Activated T-helper 1 cell treated with Interleukin-2 at 50 U/mL for 16 hours (primary cell): ENCODE results near the gene KRT6B.
"Not testable (repeated sequence)": the region's sequence is repeated elsewhere in the genome, so short reads cannot be mapped to it uniquely, and the experiment has no call there.

ENCODE experiments used
- DNase-seq: peaks from one replicate; pipeline ENCODE4 v3.0.0-alpha.2; 2020; ENCODE audit warnings: low read depth

KRT6B gene

GRCh38 chr12:52469853-52470252, 17.9 kb upstream of the KRT6B start:
- DNase-seq = no peak

GRCh38 chr12:52464897-52465296, 13.0 kb upstream of the KRT6B start:
- no peak for DNase-seq

- no peak for DNase-seq
Observed at GRCh38 chr12:52461693-52462092, 9.7 kb upstream of the KRT6B start.

- no peak for DNase-seq
Observed at GRCh38 chr12:52458861-52459260, 6.9 kb upstream of the KRT6B start.

- no peak for DNase-seq
Observed at GRCh38 chr12:52455821-52456220, 3.9 kb upstream of the KRT6B start.

- no peak for DNase-seq
Observed at GRCh38 chr12:52454411-52455201, 2.7 kb upstream of the KRT6B start.

GRCh38 chr12:52448228-52448627, 3.7 kb downstream of the KRT6B start:
- DNase-seq = no peak

GRCh38 chr12:52447196-52447595, 4.8 kb downstream of the KRT6B start:
- DNase-seq = not testable (repeated sequence)

GRCh38 chr12:52446367-52447045, 5.4 kb downstream of the KRT6B start:
- no peak for DNase-seq

- no peak for DNase-seq
Observed at GRCh38 chr12:52445876-52446275, 6.1 kb downstream of the KRT6B start.

- no peak for DNase-seq
Observed at GRCh38 chr12:52444647-52445595, 7.0 kb downstream of the KRT6B start.

GRCh38 chr12:52443966-52444365, 8.0 kb downstream of the KRT6B start:
- no peak for DNase-seq

- no peak for DNase-seq
Observed at GRCh38 chr12:52442600-52443061, 9.3 kb downstream of the KRT6B start.

GRCh38 chr12:52441320-52441911, 10.5 kb downstream of the KRT6B start:
- no peak for DNase-seq

- no peak for DNase-seq
Observed at GRCh38 chr12:52440821-52441319, 11.1 kb downstream of the KRT6B start.

- no peak for DNase-seq
Observed at GRCh38 chr12:52439845-52440244, 12.1 kb downstream of the KRT6B start.

- no peak for DNase-seq
Observed at GRCh38 chr12:52439420-52439819, 12.5 kb downstream of the KRT6B start.

GRCh38 chr12:52438305-52439301, 13.3 kb downstream of the KRT6B start:
- no peak for DNase-seq

- DNase-seq = no peak
Observed at GRCh38 chr12:52437508-52437907, 14.4 kb downstream of the KRT6B start.

GRCh38 chr12:52436828-52437474, 15.0 kb downstream of the KRT6B start:
- DNase-seq = no peak
